AG09309 (cell line): Measurements from ENCODE around the gene TMEM259.

Experiments used
- DNase-seq: peaks from one replicate; pipeline ENCODE4 v3.0.0-alpha.2; 2010; ENCODE audit warnings: low read depth
- H3K4me3 ChIP-seq: 2 replicates; pipeline ENCODE4 v1.5.1; 2011; ENCODE audit warnings: mild to moderate bottlenecking, low read depth, low read length, moderate library complexity; ENCODE audit not compliant: control insufficient read depth
- CTCF ChIP-seq: IDR thresholded peaks from 2 replicates; pipeline ENCODE4 v1.5.1; 2011; ENCODE audit warnings: mild to moderate bottlenecking, low read depth, low read length, inconsistent platforms; ENCODE audit not compliant: insufficient read depth, control insufficient read depth; ENCODE audit errors: missing control alignments

The TMEM259 gene

DNA sequence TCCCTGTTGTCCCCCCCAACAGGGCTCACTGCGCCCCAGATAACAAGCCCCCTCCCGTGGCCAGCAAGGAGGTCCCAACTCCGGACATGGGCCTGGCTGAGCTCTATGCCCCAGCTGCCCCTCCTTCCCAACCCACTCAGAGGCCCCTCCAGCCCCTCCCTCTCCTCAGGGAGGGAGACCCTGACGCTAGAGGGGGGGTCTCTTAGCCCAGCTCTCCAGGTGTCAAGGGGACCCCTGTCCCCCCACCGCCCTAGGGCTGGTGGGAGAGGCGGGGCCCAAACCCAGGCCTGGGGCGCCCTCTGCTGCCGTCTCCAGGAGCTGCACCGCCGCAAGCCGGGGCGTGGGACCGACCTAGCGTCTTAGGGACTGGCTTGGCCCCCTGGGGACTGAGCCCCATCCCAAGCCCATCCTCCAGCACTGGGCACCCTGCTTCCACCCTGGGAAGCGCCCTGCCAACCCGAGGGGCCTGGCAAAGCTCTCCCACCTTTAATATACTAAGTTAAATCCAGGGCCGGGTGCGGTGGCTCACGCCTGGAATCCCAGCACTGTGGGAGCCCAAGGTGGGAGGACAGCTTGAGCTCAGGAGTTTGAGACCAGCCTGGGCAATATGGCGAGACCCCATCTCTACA is 19.3 kb downstream of the TMEM259 start:
- peak; percentile 88 for TF ChIP-seq CTCF
- H3K4me3 ChIP-seq = no peak overlapping the region
- DNase-seq = no peak

DNA sequence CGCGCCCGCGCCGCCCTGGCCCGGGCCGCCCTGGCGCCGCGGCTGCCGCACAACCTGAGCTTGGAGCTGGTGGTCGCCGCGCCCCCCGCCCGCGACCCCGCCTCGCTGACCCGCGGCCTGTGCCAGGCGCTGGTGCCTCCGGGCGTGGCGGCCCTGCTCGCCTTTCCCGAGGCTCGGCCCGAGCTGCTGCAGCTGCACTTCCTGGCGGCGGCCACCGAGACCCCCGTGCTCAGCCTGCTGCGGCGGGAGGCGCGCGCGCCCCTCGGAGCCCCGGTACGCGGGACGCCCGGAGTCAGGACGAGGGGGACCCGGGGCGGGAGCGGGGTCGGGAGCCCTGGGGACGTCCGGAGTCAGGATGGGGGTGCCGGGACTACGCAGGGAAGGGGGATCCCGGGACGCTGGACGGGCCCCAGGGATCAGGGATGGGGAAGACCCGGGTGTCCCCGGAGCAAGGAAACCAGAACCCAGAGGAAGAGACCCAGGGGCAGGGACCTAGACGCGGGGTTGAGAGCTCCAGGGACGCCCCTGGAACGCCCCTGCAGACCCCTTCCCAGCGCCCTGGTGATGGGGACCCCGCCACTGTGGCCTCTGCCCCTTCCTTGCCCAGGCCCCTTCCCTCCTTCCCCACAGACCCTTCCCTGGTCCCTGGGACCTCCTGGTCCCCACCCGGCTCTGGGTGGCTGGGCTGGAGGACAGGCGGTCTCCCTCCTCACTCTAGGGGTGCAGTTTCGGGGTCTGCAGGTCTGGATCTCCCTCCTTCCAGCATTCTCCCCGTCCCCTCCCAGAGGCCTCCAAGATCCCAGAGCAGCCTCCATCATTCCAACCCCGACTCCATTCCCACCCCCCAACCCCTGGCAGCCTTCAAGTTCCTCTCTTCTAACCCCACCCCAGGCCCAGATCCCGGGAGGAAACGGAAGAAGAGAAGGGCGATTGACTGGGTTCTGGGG is 20.1 kb downstream of the TMEM259 start:
- no peak for TF ChIP-seq CTCF
- no peak overlapping the region for H3K4me3 ChIP-seq
- DNase-seq = no peak

GRCh38 chr19:1000095-1000494 is 20.8 kb downstream of the TMEM259 start, which contains the start of gene GRIN3B:
TSS of gene GRIN3B (plus strand) at chr19:1000419. CDS start at chr19:1000438, 19 bp downstream.
- TF ChIP-seq CTCF = peak; percentile 56
- H3K4me3 ChIP-seq = no peak within 1 kb of the TSS
- no peak for DNase-seq

DNA sequence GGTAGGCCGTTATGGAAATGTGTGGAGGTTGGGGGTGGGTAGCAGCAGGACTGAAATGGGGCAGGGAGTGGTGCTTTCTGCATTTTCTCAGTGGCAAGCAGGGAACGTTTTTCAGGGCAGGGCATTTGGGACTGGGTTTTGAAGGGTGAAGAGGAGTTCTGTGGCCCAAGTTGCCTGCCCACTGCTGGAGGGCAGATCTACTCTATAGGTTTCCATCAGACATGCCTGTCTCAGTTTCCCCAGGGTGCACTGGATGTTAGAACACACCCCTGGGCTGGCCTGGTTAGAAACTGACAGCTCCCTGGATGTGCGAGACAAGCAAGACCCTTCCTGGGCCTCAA is 21.6 kb downstream of the TMEM259 start:
- no peak for DNase-seq
- no peak for TF ChIP-seq CTCF
- H3K4me3 ChIP-seq = no peak overlapping the region

- no peak for TF ChIP-seq CTCF
- H3K4me3 ChIP-seq = no peak overlapping the region
These were observed 22.9 kb downstream of the TMEM259 start for GRCh38 chr19:998064-998463.

DNA sequence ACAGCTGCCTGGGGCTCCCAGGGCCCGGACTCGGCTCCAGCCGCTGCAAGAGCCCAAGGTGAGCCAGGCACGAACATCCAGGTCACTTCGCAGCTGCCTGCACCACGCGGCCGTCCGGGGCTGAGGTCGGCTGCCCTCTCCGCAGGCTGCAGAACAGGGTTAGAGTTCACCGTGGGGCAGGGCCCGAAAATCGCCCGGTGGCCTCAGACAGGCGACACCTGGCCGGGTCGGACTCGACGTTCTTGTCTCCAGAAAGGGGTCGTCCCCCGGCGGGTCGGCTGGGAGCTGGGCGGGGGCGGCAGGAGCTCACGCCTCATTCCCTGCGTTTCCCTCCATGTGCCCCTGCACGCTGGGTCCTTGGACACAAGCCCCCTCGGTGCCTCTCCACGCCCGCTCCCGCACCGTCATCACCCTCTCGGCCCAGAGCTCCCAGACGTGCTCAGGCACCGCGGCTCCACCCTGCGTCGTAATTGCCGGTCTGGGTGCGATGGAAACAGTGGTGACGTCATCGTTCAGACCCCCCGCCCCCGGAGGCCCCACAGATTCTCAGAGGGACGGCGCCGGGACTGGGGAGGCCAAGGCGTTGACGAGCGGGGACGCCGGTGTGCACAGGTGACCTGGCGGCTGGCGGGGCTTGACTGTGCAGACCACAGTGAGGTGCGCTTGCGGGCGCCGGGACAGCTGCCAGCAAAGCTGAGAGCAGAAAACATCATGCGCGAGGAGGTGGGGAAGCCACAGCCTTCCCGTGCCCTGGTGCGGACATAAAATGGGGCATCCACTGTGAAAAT is 24.7 kb downstream of the TMEM259 start:
- TF ChIP-seq CTCF = no peak
- DNase-seq = no peak
- peak overlapping the region; percentile 9 for H3K4me3 ChIP-seq

More at GRCh38 chr19:998064-998463, 22.9 kb downstream of the TMEM259 start:
- DNase-seq = no peak
